HG03039 (cell line): Measurements from ENCODE around the gene UBE2J2.
"Not testable (repeated sequence)": the region's sequence is repeated elsewhere in the genome, so short reads cannot be mapped to it uniquely, and the experiment has no call there.

Experiments used
- ATAC-seq: cut with Tn5 transposase; IDR thresholded peaks from one replicate; pipeline ENCODE4 v1.9.1; 2021; ENCODE audit warnings: mild to moderate bottlenecking, moderate library complexity; ENCODE audit not compliant: unreplicated experiment

The UBE2J2 gene

GRCh38 chr1:1273512-1274298 is at the start of gene UBE2J2:
Gene UBE2J2 (minus strand): TSS chr1:1273854. CDS start chr1:1267992, 5,862 bp downstream.
- peak; percentile 86 for ATAC-seq

DNA sequence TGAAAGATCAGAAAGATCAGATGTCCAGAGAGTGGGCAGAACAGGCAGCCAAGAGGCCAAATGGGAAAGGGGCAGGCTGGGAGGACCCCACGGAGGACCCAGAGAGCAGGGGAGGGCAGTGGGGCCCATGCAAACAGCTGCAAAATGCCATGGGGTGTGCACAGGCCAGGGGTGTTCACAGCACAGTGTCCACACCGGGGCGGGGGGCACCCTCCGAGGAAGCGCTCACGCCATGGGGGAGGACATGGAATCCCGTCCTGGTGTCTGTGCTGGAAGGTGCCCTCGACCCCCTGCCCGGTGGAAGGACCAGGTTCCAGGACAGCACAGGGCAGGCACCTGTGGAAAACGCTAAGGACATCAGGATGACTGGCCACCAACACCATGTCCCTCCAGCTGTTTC is 49.3 kb upstream of the UBE2J2 start:
- no peak for ATAC-seq

DNA sequence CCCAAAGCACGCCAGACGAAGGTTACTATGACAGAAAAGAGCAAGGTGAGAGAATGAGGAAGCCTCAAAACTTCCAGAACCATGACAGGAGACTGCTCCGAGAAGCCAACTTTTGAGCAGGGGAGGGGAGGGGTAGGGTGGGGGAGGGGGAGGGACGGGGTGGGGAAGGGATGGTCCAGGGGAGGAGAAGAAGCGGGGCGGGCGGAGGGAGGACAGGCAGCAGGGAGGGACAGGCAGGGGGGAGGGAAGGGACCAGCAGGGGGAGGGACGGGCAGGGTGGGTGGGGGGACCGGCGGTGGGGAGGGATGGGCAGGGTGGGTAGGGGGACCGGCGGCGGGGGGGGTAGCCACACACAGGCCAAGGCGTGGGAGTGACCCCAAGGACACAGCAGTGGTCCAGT is 48.8 kb upstream of the UBE2J2 start:
- no peak for ATAC-seq

GRCh38 chr1:1321477-1321876 is 47.8 kb upstream of the UBE2J2 start:
- ATAC-seq: no peak

DNA sequence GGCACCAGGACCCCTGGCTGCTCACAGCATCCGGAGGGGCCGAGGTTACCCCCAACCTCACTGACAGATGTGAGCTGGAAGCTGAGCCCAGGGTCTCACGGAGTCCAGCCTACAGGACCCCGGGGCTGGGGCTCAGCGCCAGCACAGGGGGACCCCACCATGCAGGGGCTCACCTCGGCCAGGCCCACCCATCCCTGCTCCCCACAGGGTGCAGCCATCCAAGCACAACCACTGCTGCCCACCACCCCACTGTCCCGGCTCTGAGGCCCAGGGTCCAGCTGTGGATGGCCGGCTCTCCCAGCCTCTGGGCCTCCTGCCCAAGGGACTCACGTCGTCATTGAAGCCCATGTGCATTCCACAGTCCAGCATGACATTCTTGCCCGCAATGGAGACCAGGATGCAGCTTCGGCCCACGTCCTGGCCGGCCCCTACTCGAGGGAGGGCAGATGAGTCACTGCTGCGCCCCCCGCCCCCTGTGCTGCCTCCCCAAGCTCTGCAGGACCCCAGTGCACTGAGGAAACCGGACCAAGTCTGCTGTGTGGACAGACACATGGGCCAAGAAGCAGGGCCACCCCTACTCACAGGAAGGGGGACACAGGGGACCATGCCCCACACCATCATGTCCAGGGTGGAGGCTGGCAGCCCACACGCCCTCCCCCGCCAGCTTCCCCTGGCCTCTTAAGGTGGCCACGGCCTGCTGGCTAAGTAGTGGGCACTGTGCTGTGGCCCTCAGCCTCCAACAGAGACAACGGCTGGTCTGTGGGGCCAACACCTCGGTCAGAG is 47.2 kb upstream of the UBE2J2 start:
- ATAC-seq: no peak

DNA sequence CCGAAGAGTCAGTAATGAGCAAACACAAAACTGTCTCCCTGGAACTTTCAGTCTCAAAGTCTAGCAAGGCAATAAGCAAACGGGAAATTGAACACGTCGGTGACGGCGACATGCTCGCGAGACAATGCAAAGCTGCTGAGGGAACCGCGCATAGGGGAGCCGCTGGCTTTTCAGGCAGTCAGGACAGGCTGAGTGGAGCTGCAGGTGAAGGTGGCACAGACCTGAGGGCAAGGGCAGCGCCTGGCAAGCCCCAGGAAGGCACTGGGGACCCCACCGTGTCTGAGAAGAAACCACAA is 45.9 kb upstream of the UBE2J2 start:
- ATAC-seq: no peak

- no peak for ATAC-seq
These were observed 45.4 kb upstream of the UBE2J2 start for GRCh38 chr1:1318777-1319645.

- ATAC-seq: no peak
These were observed 44.5 kb upstream of the UBE2J2 start for GRCh38 chr1:1318131-1318652.

DNA sequence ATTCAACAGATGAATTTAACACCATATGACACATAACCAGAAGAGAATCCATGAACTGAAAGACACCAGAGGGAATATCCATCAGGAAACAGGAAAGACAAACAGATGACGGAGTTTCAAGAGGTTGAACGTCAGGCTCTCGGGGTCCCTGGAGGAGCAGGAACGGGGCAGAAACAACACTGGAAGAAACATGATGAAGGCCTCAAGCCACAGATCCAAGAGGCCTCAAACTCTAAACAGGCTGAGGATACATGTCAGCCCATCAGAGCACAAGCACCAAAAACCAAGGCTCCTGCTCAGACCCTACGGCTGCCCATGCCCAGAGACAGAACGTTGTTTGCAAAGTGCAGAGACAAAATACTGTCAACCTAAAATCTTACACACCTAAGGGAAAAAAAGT is 43.8 kb upstream of the UBE2J2 start:
- no peak for ATAC-seq

GRCh38 chr1:1316199-1316598 is 42.5 kb upstream of the UBE2J2 start:
- ATAC-seq: not testable (repeated sequence)

DNA sequence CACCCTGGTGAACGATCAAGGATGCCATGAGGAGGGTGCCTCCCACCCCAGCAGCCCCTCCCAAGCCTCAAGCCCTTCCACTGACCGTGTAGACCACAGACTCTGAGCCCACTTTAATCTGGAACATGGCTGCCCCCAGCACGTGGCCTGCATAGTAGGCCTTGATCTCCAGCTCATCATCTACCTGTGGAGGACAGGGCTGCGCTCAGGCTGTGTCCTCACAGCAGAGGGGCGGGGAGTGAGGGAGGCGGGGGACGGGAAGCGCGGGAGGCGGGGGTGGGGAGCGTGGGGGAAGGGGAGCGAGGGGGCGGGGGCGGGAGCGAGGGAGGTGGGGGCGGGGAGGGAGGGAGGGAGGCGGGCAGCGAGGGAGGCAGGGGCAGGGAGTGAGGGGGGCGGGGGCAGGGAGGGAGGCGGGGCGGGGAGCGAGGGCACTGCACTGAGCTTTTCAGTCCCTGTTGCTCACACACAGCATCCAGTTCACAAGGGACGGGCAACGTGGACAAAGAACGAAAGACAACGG is 41.8 kb upstream of the UBE2J2 start:
- ATAC-seq: no peak

GRCh38 chr1:1314678-1315335 is 41.2 kb upstream of the UBE2J2 start:
- no peak for ATAC-seq

GRCh38 chr1:1314237-1314586 is 40.6 kb upstream of the UBE2J2 start:
- ATAC-seq: no peak

GRCh38 chr1:1313500-1314236 is 40.0 kb upstream of the UBE2J2 start:
- ATAC-seq: no peak

DNA sequence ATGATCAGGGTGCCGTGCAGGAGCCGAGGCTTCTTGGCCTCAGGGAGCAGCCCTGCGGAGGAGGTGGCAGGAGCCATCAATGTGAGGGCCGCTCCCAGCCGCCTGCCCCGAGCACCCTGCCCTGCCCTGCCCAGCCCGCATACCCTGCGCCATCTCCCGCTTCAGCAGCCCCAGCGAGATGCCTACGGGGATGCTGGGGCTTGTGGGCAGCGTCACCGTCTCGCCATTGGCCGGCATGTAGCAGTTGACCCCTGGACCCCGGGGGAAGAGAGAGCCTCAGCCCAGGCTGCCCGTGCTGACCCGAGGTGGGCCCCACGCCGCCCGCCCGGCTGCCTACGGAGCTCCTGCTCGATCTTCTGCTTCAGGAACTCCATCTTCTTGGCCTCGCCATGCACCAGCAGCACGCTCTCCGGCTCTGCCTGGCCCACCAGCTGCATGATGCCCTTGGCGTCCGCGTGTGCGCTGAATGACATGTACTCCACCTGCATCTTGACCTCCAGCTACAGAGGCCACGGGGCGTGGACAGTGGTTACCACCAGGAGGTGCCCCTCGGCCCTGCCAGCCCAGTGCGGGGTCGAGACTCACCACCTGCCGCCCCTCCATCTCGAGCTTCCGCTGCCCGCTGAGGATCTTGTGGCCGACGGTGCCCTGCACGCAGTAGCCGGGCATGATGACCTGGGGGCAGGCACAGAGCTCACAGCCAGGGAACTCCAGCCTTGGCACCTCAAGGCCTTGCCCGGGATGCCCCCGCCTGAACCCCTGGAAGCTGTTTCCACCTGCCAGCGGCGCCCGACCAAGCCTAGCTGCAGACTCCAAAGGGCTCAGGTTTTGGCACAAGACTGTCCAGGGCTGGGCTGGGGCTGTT is 39.0 kb upstream of the UBE2J2 start:
- no peak for ATAC-seq

- no peak for ATAC-seq
These were observed 37.8 kb upstream of the UBE2J2 start for GRCh38 chr1:1311107-1312104.

DNA sequence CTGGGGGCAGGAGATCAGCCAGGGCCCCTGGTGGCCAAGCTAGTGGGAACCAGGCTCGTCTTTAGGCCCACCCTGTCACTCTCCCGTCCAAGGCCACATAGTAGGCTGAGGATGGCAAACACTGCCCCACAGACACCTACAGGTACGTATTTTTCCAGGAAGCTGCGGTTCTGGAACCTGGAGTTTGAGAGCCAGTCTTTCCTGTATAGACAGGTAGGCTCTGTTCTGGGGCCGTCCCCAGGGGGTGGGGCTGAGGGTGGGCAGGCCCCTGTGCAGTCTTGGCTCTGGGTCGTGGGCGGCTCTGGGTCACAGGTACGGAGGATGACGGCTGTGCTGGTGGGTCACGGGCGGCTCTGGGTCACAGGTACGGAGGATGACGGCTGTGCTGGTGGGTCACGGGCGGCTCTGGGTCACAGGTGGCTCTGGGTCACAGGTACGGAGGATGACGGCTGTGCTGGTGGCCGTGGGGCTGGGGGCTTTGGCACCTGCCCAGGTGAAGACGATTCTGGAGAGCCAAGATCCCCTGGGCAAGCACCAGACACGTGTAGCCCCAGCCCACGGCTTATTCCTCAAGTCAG is 36.9 kb upstream of the UBE2J2 start:
- ATAC-seq: no peak

- no peak for ATAC-seq
These were observed 36.4 kb upstream of the UBE2J2 start for GRCh38 chr1:1310109-1310385.
